Germinal center (tissue), 1 donor: ENCODE data around the gene RASA3.

ENCODE experiments used
- DNase-seq: peaks from one replicate; pipeline ENCODE4 v3.0.0; 2012; ENCODE audit warnings: mixed read lengths, low spot score

The RASA3 gene

DNA sequence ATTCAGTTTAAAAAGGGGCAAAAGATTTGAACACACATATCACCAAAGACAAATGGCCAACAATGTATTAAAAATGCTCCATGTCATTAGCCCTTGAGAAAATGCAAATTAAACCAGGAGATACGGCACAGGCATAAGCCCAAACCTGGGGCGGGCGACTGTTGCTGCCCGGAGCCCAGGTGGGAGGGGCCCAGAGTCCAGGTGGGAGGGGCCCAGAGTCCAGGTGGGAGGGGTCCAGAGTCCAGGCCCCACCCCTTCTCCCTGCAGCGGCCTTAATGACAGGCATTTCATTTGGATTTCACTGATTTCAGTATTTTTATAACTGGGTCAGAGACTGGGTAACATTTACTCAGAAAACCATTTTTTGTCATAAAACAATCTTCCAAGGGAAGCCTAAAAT lies 78.2 kb downstream of the RASA3 start:
- DNase-seq, result no peak

DNA sequence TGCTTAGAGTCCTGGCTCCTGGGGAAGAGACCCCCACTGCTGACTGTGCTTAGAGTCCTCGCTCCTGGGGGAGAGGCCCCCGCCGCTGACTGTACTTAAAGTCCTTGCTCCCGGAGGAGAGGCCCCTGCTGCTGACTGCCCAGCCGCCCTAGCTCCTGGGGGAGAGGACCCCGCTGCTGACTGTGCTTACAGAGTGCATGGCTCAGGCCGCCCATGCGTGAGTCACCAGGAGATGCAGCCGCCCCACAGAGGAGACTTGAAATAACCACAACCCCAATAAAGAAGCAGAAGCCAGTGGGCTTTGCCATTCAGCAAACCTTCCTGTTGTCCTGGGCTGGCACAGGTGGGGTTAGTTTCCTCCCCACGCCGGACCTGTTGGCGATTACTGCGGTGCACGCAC lies 79.4 kb downstream of the RASA3 start:
- no peak for DNase-seq

GRCh38 chr13:114050536-114051450 lies 81.6 kb downstream of the RASA3 start:
- DNase-seq, result no peak

- DNase-seq, result no peak
These were observed 82.8 kb downstream of the RASA3 start for GRCh38 chr13:114049626-114050101.

GRCh38 chr13:114049026-114049425 lies 83.4 kb downstream of the RASA3 start:
- peak; percentile 70 for DNase-seq

- DNase-seq, result no peak
These were observed 84.0 kb downstream of the RASA3 start for GRCh38 chr13:114048443-114048842.

DNA sequence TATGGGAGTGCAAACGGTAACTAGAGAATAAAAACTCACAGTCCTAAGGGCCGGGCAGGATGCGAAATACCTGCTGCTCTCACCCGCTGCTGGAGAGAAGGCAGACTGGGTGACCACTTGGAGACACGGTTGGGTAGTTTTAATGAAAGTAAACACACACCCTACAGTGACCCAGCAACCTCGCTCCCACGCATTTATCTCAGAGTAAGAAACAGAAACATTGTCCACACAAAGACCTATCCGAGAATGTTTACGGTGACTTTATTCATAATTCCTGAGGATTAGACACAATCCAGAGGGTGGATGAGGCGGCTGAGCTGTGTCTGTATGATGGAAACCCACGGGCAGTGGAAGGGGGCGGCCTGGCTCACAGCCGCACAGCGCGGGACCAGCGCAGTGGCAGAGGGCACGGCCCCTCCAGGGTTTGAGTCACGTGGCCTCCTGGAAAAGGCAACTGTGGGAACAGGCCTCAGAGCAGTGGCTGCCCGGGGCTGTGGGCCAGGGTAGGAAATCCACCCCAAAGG lies 85.0 kb downstream of the RASA3 start:
- no peak for DNase-seq

DNA sequence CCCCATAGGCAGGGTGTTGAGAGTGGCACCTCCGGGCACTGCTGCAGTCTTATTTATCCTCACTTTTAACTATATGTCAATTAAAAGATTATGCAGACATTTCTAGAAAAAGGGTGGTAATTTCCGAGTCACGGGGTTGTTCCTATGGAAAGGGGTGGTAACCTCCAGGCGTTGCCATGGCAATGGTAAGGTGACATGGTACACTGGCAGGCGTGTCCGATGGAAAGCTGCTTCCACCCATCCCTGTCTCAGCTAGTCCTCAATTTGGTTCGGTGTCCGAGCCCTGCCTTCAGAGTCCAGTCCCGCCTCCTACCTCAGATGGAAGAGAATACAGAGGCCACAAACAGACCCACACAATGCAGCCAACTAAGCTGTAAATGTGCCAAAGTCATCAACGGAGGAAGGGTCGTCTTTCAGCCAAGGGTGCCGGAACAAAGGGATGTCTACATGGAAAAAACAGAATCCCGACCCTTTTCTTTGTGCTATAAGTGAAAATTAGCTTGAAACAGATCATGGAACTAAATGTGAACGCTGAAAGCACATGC lies 85.9 kb downstream of the RASA3 start:
- DNase-seq, result no peak

DNA sequence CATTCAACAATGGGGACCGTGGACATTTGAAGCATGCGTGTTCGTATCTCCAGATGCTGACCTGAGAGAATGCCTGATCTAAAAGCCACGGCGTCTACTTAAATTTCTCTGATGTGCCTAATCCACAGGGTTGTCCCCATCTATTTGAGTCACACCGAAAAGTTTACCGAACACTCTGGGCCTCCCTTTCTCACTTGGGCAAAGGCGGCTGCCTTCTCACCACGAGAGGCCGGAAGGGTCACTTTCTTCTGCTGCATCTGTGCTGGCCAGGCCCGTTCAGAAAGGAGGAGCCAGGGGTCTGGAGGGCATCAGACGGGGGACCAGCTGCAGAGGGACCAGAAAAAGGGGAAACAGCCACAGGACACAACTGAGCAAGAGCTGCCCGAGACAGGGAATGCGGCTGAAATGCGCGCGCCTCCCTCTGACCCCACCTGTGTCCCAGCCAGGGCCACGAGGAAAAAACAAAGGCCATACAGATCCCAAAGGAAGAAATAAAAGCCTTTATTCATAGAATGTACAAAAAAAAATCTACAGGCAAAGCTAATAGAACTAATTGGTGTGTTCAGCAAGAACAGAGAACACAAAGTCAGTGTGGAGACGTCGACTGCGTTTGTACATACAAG lies 87.2 kb downstream of the RASA3 start:
- no peak for DNase-seq

- no peak for DNase-seq
These were observed 87.9 kb downstream of the RASA3 start for GRCh38 chr13:114044486-114044885.

DNA sequence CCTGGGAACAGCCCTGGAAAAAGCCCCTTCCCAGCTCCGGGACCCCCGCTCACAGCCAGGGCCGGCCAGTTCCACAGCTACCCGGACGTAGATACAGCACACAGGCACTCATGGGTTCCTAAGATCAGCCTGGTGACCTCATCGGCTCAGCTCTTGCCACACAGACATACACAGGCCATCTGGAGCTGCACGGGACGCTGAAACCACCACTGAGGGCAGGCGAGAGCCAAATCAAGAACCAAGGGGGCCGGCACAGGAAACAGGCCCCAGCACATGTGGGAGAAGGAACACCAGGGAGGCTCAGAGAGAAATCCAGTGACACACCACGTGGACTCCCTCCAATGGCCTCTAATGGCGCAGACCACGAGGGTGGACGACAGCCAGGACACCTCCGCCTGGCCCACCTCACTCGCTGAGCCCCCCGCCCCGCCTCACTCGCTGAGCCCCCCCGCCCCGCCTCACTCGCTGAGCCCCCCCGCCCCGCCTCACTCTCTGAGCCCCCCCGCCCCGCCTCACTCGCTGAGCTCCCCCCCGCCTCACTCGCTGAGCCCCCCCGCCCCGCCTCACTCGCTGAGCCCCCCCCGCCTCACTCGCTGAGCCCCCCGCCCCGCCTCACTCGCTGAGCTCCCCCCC lies 88.9 kb downstream of the RASA3 start:
- no peak for DNase-seq

GRCh38 chr13:114042066-114042815 lies 90.2 kb downstream of the RASA3 start:
- DNase-seq, result no peak

DNA sequence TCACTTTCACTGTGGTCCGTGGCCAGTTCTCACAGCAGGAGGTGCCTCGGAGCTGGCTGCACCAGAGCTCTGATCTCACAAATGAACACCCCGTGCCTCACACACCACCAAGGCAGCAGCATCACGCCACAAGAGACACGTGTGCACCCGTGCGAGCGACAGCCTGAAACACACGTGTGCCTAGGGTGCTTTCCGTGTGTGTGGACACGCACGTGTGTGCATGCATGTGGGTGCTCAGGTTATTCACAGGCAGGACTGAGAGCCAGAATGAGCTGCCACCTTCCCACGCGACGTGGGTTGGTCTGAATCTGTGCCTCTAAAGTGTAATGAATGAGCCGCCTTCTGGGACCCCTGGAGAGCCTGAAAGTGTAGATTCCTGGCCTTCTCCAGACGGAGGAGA lies 90.9 kb downstream of the RASA3 start:
- no peak for DNase-seq

DNA sequence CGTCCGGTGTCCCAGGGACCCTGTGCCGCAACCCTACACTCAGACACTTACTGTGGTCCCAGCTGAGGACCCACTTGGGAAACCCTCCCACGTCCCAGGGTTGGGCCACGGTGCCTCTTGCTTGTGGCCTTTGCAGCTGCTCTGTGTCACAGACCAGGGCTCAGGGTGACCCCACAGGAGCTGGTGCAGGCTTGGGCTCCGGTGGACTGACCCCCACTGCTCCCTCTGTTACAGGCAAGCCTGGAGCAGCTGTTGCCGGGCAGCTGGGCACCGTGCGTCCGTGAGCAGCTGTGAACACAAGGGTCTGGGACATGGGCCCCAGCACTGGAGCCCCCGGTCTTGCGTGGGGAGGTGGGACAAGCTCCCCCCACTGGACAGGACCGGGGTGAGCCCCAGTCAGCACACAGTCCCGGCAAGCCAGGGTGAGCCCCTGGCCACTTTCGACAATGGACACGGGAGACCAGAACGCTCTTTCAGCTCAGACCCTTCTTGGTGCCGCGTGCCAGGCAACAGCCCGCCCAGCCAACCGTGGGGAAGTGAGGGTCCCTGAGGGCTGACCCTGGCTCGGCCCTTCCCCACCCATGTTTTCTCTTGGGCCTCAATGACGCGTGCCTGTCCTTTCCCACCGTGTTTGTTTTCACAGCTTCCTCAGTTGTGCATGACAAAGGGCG lies 92.8 kb downstream of the RASA3 start:
- no peak for DNase-seq

- DNase-seq, result no peak
These were observed 93.5 kb downstream of the RASA3 start for GRCh38 chr13:114038900-114039299.

- no peak for DNase-seq
These were observed 94.2 kb downstream of the RASA3 start for GRCh38 chr13:114038211-114038613.

DNA sequence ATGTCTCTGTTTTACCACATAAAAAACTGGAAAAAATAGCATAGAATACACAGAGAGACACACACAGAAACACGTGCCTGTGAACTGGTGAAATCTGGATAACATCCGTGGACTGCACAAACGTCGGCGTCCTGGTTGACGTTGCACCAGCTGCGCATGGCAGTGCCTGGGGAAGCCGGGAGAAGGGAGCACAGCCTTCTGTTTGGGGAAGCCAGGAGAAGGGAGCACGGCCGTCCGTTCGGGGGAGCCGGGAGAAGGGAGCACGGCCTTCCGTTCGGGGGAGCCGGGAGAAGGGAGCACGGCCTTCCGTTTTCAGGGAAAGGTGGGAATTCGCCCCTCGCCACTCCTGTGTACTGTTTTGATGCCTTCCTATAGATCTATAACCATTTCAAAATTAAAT lies 94.7 kb downstream of the RASA3 start:
- DNase-seq, result no peak

- DNase-seq, result no peak
These were observed 96.6 kb downstream of the RASA3 start for GRCh38 chr13:114035583-114036531.

GRCh38 chr13:114035186-114035582 lies 97.2 kb downstream of the RASA3 start:
- DNase-seq, result no peak

GRCh38 chr13:114034481-114034891 lies 97.9 kb downstream of the RASA3 start:
- DNase-seq, result no peak
